Cardiac fibroblast (primary cell): ENCODE measurements around the gene DAAM1.

Source experiments
- DNase-seq, 2 donors: peaks; one replicate each; pipeline versions ENCODE4 v3.0.0 to v3.0.0-alpha.2; 2010; ENCODE audit warnings: low read depth in 2 of 2
- H3K4me3 ChIP-seq, 2 donors: replicated peaks in 1 of 2; 1 replicate in 1 of 2; 2 replicates in 1 of 2; pipeline ENCODE4 v1.5.1; 2011; ENCODE audit warnings: low read depth in 2 of 2, low read length in 2 of 2, mild to moderate bottlenecking in 2 of 2, moderate library complexity in 1 of 2
- CTCF ChIP-seq: IDR thresholded peaks from one replicate; pipeline ENCODE4 v1.5.1; 2011; ENCODE audit warnings: low read depth, mild to moderate bottlenecking, low read length, inconsistent platforms

The DAAM1 gene

GRCh38 chr14:59294662-59294992, 106.2 kb downstream of the DAAM1 start:
- no peak for TF ChIP-seq CTCF
- no peak overlapping the region for H3K4me3 ChIP-seq
- peak; percentile 61 to 65 for DNase-seq

GRCh38 chr14:59295951-59296350, 107.5 kb downstream of the DAAM1 start:
- no peak for TF ChIP-seq CTCF
- DNase-seq, result no peak
- no peak overlapping the region for H3K4me3 ChIP-seq

- H3K4me3 ChIP-seq, result no peak overlapping the region
- no peak for DNase-seq
- no peak for TF ChIP-seq CTCF
Observed at GRCh38 chr14:59296508-59296907, 108.0 kb downstream of the DAAM1 start.

- peak in 1 of 2 donors; percentile 67 for DNase-seq
- no peak overlapping the region for H3K4me3 ChIP-seq
- no peak for TF ChIP-seq CTCF
Observed at GRCh38 chr14:59297071-59297776, 108.8 kb downstream of the DAAM1 start.

- no peak overlapping the region for H3K4me3 ChIP-seq
- no peak for TF ChIP-seq CTCF
- DNase-seq, result no peak
Observed at GRCh38 chr14:59299731-59300130, 111.3 kb downstream of the DAAM1 start.

GRCh38 chr14:59301354-59301753, 112.9 kb downstream of the DAAM1 start:
- TF ChIP-seq CTCF, result no peak
- no peak for DNase-seq
- H3K4me3 ChIP-seq, result no peak overlapping the region

- TF ChIP-seq CTCF, result no peak
- DNase-seq, result no peak
Observed at GRCh38 chr14:59302313-59302712, 113.8 kb downstream of the DAAM1 start.

More at GRCh38 chr14:59302313-59302712, 113.8 kb downstream of the DAAM1 start:
- H3K4me3 ChIP-seq, result no peak overlapping the region
